ENCODE data around the gene METTL9.
"Not testable (repeated sequence)": the region's sequence is repeated elsewhere in the genome, so short reads cannot be mapped to it uniquely, and the experiment has no call there.

METTL9 gene

DNA sequence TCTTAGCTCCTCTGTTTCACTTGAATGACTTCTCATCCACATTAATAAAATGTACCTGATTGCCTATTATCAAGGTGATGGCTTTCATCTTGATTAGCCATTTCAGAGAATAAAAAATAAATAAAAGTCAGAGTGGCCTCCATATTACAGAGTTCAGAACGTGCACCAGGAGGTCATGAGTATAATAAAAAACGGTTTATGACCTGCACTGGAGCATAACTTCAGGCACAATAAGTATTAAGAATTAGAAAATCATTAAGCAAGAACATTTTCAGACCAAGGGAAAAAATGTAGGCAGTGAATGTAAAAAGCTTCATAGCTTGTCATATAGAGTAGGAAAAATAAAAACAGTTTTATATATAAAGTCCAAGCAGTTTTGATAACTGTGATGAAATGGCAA lies 11.4 kb downstream of the METTL9 start:
- DNase-seq (ENCODE audit: low spot score), result no peak

DNA sequence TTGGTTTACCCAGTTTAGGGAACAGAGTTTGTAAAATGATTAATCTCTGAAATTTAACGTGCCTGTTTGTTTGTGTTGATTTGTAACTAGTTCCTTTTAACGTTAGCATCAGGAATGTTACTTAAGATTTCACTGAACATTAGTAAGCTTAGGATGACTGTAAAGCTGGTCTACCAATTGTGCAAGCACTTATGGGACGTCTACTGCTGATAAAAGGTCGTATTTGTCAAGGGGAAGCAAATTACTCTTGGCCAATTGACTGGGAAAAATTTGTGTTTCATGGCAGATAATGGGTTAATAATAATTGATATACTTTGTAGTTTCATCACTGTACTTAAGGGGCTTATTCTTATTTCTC lies 11.8 kb downstream of the METTL9 start:
- DNase-seq (ENCODE audit: low spot score), result no peak

DNA sequence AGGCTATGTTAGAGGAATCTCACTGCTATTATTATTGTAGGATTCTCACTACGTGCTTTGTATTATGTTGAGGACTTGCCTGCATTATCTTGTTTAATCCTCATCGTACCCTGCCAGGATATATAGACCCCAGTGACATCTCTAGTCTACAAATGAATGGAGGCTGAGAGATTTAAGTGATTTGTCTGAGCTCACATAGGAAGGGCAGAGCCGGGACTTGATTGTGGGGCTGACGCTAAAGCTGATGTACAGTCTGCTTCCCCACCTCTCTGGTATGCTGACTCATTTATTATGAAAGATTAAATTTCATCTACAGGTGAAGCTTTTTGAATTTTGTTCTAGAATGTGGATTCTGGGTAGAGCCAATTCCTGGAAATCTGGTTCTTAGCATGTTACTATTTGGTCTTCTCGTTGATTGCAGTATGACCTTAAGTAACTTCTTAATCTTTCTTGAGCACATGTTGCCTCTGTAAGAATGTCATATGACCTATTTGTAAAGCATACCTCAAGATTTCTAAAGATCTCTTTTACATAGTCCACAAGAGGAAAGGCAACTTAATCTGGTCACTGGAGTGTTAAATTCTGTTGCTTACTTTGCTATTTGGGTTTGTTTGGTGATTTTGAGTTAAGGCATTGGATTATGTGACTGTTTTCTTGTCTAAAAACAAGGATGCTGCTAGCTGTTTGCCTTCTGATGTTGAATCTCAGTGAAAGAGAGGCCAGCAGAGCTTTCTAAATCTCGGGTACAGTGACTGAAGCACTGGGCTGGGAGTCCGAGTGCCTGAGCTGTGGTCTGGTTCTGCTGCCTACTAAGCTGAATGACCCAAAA lies 12.4 kb downstream of the METTL9 start:
- peak; percentile 47 for DNase-seq (ENCODE audit: low spot score)

DNA sequence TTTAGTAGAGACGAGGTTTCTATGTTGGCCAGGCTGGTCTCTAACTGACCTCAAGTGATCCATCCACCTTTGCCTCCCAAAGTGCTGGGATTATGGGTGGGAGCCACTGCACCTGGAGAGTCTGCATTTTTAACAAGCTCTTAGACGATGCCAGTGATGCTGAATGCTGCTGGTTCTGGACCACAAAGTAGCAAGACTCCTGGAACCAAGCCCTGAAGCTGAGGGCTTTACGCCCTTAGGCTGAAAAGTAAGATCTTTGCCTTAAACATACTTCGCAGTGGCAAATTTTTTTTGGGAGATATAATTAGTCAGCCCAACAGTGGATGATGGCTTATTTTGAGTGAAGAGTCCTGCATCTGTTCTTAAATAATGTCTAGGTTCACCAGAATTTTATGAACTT lies 14.0 kb downstream of the METTL9 start:
- no peak for DNase-seq (ENCODE audit: low spot score)

DNA sequence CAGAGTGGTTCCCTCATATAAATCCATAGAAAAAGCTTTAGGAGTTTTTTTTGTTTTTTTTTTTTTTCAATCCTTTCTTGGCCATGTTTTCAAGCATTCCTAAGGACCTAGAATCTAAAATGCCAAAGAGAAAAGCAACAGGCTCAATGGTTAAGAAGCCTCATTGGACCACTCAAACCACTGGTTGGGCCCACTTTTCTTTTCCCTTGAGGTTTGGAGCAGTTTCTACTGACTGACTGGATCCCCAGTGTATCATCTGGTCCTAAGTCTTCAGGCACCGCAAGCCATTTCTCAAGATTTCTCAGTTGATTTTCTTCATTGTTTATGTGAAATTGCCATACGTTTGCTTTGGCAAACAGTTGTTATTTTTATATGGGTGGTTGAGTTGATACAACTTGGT lies 14.4 kb downstream of the METTL9 start:
- DNase-seq (ENCODE audit: low spot score), result no peak

DNA sequence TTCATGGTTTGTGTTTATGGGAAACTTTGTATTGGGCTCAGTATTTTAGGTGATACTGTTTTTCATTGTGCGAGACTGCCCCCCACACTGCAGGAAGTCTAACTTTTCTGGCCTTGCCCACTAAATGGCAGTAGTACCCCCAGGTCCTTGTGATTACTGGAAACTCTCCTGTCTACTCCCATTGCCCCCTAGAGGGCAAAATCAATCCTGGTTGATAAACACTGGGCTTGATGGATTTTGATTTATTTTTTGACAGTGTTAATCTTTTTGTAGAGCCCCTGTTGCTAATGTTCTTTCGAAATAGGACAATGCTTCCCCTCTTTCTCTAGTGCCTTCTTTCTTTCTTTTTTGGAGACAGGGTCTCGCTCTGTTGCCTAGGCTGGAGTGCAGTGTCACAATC lies 15.5 kb downstream of the METTL9 start:
- no peak for DNase-seq (ENCODE audit: low spot score)

DNA sequence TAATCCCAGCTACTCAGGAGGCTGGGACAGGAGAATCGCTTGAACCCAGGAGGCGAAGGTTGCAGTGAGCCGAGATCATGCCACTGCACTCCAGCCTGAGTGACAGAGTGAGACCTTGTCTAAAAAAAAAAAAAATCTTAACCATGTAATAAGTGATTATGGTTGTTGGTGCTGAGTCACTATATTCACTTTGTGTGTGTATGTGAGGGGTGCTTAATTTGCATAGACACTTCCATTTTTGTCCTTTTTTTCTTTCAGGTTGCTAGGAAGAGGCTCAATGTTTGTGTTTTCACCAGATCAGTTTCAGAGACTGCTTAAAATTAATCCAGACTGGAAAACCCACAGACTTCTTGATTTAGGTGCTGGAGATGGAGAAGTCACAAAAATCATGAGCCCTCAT lies 18.2 kb downstream of the METTL9 start:
- DNase-seq (ENCODE audit: low spot score), result no peak

DNA sequence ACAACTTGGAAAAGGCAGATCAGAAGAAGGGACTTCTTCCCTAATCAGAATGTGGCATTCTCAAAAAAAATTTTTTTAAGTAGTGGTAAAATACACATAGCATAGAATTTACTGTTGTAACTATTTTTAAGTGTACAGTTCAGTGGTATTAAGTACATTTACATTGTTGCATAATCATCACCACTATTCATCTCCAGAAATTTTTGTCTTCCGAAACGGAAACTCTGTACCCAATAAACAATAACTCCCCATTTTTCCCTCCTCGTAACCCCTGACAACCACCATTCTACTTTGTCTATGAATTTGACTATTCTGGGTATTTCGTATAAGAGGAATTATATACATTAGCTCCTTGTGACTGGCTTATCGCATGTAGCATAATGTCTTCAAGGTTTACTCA lies 18.9 kb downstream of the METTL9 start:
- no peak for DNase-seq (ENCODE audit: low spot score)

DNA sequence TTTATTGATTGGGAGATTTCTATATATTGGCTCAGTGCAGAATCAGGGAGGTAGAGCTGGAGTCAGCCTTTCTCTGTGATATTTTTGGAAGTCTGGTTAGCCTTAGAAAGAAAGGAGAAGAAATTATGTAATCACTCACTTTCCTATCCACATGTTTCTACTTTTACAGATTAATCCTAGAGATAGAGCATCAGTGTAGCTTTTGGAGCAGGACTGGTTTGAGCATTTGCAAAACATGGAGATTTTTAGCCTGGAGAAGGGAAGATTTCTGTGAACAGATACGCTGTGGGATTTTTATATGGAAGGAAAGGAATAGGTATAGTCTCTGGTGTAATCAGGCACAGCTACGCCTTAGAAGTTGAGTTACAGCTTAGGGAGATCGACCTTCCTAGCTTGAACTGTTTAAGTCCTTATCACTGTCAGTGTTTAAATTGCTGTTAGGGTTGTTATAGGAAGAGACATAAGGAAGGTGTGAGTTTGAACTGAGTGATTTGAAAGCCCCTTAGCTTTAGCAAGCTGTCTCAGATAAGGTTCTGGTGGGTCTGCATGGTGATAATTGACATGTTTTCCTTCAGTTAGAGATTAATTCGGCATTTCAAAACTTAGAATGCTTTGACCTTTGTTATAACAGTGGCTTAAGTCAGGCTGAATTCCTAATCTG lies 20.5 kb downstream of the METTL9 start:
- no peak for DNase-seq (ENCODE audit: low spot score)

DNA sequence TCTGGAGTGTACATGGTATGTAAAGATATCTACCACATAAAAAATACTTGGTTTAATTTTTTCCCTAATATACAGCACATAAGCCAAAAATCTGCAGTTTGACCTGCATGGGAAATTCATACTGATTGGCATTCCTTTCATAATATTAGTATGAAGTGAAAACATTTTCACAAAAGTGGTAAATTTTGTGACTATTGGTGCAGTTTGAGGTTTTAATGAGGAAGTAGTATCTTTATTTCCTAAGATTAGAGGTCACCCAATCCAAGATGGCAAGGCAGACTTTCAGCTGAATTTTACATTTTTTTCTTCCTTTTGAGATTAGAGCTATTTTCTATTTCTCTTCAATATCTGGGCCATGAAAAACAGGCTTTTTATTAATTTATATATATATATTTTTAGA lies 21.2 kb downstream of the METTL9 start:
- no peak for DNase-seq (ENCODE audit: low spot score)

DNA sequence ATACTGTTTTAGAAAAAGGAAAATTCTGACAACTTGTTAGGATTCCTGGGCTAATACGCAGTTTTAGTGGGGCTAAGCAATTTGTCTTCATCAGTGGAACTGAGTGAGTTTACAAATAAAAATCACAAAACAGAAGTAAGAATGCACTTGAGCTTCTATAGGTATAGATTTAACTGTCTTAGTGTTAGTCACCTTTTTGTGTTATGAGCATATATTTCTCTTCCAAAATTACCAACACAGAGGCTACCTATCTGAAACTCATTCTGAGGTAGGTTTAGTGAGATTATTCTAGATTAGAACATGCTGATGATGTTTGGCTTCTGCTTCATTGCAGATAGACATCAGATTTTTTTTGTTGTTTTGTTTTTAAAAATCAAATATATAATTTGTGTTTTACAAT lies 23.2 kb downstream of the METTL9 start:
- no peak for DNase-seq (ENCODE audit: low spot score)

DNA sequence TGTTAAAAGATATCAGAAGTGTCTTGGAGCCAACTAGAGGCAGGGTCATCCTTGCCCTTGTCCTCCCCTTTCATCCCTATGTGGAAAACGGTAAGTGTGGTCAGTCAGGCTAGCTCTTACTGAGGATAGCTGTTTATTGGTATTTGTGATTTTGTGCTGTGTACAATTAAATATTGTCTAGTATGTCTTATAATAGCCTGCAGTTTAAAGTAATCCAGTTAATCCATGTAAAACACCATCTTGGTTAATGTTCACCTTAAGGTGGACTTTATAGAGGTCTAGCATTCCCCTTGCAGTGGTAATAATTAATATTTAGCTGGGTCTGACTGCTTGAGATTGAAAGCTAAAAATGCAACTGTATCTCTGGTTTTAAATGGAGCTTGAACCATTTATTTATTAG lies 25.6 kb downstream of the METTL9 start:
- no peak for DNase-seq (ENCODE audit: low spot score)

DNA sequence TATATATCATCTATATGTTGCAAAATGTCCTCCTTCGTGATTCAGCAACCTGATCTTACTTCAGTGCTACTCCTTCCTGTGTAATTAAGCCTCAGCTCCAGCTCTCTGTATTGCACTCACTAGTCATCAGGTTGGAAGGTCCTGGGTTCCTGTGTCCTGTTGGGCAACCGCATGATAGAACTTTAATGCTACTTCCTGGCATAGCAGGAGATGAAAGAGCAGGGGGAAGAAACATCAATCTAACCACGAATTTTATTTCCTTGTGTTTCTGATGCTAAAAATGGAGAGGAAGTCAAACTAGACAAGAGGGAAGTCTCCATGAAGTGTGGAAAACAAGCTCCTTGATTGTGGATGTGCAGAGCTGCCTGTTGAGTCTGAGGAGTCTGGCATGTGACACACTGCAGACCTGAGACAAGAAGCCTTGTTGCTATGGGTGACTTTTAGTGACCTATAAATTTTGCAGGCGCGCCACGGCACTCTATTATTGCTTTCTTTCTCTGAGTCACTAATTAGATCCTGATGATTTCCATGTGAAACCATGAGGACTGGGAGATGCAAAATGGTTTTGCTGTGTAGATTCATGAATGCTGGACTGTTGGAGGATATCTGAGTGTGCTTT lies 27.4 kb downstream of the METTL9 start:
- DNase-seq (ENCODE audit: low spot score), result no peak

DNA sequence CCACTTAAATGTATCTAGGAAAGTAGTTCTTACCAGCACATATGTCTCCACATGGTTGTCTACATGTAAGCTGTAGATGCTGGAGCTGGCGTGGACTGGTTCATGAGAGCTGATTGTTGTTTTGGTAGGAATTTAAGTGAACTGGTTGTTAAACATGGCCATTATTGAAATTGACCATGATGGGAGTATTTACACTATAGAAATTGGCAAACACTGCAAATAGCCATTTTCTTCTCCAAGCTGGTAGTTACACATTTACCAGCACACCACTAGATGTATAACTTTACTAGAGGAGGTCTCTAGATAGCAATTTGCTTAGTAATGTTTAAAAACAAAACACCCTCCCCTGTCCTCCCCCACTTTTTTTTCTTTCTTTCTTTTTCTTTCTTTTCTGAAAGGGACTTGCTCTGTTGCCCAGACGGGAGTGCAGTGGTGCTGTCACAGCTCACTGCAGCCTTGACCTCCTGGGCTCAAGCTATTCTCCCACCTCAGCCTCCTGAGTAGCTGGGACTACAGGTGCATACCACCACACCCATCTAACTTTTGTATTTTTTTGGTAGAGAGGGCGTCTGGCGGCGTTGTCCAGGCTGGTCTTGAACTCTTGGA lies 28.8 kb downstream of the METTL9 start:
- DNase-seq (ENCODE audit: low spot score), result no peak

DNA sequence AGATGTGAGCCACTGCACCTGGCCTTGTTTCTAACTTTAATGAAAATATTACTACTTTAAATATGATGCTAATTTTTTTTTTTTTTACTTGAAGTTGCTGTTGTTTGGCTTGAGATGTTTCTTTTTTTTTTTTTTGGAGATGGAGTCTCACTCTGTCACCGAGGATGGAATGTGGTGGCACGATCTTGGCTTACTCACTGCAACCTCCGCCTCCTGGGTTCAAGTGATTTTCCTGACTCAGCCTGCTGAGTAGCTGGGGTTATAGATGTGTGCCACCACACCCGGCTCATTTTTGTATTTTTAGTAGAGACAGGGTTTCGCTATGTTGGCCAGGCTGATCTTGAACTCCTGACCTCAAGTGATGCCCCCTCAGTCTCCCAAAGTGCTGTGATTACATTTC lies 29.4 kb downstream of the METTL9 start:
- no peak for DNase-seq (ENCODE audit: low spot score)

DNA sequence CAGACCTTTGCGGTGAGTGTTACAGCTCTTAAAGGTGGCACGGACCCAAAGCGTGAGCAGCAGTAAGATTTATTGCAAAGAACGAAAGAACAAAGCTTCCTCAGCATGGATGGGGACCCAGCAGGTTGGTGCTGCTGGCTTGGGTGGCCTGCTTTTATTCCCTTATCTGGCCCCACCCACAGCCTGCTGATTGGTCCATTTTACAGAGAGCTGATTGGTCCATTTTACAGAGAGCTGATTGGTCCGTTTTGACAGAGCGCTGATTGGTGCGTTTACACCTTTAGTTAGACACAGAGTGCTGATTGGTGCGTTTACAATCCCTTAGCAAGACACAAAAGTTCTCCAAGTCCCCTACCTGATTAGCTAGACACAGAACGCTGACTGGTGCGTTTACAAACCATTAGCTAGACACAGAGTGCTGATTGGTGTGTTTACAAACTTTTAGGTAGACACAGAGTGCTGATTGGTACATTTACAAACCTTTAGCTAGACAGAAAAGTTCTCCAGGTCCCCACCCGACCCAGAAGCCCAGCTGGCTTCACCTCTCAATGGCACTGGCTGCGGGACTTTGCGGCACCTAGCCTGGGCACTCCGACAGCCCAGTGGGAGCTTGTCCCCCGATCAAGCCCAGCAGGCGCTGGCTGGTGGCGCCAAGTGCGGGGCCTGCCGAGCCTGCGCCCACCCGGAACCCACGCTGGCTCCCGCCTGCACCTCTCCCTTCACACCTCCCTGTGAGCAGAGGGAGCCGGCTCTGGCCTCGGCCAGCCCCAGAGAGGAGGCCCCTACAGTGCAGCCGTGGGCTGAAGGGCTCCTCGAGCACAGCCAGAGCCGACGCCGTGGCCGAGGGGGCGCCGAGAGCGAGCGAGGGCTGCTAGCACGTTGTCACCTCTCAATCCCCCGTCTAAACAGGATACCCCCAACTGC lies 30.5 kb downstream of the METTL9 start:
- not testable (repeated sequence) for DNase-seq (ENCODE audit: low spot score)

DNA sequence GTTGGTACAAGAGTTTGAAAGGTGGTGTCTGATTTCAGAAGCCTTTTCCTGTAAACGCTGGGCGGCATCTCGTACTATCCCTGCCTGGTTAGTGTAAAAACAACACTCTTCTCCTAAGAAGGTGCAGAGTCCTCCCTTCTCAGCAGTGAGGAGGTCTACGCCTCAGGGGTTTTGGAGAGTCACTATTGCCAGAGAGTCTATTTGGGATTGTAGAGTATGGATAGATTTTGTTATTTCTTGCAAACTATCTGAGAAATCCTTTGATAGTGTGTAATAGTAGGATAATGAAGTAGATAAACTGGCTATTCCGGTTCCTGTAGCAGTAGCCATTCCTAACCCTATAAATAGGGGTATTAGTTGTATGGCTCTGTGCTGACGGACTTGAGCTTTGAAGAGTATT lies 31.5 kb downstream of the METTL9 start:
- DNase-seq (ENCODE audit: low spot score), result not testable (repeated sequence)

DNA sequence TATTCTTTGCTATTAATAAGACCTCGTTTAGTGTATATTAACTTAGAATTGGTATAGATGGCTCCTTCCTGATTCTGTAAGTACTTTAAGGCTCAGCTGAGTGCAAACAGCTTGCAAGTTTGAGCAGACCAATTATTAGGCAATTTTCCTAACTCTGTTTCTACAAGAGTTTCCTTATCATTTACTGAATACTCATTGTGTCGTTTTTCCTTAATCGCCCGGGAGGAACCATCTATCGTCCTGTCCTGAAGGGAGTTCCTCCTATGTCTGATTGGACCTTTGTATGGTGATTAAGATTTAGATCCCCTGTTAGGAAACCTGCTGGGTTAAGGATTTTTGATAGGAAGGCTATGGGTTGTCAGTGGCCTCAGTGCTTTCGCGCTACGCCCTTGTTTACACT lies 32.0 kb downstream of the METTL9 start:
- DNase-seq (ENCODE audit: low spot score), result not testable (repeated sequence)

DNA sequence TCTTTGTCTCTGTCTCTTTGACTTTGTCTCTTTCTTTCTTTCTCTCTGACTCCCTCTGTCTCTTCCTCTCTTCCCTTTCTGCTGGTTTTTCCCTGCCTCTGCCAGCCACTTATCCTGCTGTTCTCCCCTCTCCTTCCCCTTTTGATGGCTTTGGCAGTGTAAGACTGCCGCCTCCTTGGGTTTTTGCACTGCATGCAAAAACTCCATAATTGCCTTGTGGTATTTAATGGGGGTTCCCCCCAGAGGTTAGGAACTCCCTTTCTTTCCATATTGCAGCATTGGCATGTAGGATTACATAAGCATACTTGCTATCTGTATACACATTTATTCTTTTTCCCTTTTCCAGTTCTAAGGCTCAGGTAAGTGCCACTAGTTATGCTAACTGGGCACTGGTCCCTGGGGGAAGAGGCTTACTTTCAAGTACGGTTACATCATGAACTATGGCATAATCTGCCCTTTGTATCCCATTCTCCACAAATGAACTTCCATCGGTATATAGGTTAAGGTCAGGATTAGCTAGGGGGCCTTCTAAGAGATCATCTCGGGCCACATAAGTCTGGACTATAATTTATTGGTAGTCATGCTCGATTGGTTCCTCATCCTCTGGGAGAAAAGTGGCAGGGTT lies 32.7 kb downstream of the METTL9 start:
- not testable (repeated sequence) for DNase-seq (ENCODE audit: low spot score)

DNA sequence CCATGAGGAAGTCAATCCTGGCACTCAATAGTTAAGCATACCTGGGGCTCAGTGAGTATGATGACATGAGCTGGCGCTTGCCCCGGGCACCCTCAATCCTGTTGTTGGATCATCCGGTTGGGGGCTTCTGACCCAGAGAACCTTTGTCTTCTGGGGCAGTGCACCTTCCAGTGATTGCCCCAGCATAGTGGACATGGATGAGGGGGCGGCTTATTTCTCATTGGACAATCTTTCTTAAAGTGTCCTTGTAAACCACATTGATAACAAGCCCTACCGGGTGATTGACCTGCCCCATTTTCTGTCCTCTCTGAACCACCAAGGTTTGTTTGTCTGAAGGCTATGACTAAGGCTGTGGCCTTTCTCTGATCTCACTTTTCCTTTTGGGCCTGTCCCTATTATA lies 34.8 kb downstream of the METTL9 start:
- DNase-seq (ENCODE audit: low spot score), result no peak

DNA sequence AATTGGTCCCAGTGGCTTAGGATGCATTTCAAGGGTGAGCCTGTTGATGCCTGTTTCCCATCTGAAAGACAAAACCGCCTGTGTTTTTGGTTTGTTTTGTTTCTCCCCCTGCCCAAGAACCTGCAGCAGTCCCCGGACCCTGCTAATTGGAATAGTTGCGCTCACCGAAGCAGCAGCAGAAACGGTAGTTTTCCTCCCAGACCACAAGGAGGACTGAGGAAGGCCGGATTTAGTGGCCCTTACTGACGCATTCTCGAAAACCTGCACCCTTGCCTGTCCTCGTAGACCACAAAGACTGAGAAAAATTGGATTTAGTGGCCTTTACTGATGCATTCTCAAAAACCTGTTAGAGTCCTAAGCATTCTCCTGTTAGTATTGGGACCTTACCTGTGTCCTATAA lies 36.3 kb downstream of the METTL9 start:
- DNase-seq (ENCODE audit: low spot score), result not testable (repeated sequence)
